Measurements from ENCODE around the gene LAMB1. TPM values are rescaled to one million over a fixed set of nuclear protein-coding genes. Genes with fewer than 3 reads are reported as not detected.

The LAMB1 gene
- total RNA-seq, 1 donor from 2014 or later = 104 TPM

DNA sequence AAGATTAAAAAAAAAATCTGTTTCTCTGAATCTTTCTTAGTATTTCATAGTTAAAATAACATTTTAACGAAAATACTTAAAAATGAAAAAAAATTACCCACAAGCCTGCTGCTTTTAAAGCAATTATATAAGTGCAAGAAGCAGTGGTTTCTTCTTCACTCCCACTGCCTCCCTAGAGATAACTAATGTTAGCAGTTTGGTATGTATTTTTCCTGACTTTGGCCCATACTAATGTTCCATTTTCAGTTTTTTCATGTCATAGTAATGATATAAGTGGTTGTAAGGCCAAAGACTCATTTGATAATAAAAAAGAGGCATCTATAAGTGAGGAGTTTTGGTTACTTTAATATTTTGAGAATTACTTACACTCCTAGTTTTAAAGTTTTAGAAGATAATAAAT, 24.3 kb upstream of the LAMB1 start:
- ATAC-seq = no peak
- Histone ChIP-seq H3K36me3 (no peaks in the 10 kb centered on the region), H3K4me1 (no peaks in the 10 kb centered on the region), H3K27ac (no peak overlapping the region), H3K27me3 (ENCODE audit: low read depth) (no peaks in the 10 kb centered on the region), H3K9me3 (no peaks in the 10 kb centered on the region), H3K4me3 (no peak overlapping the region)
- intact Hi-C loops (cut with DNase I) = no loop called here
- TF ChIP-seq, protein P1, sequence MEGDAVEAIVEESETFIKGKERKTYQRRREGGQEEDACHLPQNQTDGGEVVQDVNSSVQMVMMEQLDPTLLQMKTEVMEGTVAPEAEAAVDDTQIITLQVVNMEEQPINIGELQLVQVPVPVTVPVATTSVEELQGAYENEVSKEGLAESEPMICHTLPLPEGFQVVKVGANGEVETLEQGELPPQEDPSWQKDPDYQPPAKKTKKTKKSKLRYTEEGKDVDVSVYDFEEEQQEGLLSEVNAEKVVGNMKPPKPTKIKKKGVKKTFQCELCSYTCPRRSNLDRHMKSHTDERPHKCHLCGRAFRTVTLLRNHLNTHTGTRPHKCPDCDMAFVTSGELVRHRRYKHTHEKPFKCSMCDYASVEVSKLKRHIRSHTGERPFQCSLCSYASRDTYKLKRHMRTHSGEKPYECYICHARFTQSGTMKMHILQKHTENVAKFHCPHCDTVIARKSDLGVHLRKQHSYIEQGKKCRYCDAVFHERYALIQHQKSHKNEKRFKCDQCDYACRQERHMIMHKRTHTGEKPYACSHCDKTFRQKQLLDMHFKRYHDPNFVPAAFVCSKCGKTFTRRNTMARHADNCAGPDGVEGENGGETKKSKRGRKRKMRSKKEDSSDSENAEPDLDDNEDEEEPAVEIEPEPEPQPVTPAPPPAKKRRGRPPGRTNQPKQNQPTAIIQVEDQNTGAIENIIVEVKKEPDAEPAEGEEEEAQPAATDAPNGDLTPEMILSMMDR (IDR thresholded peaks at IDR 0.05) = no peak
- no peak for DNase-seq

DNA sequence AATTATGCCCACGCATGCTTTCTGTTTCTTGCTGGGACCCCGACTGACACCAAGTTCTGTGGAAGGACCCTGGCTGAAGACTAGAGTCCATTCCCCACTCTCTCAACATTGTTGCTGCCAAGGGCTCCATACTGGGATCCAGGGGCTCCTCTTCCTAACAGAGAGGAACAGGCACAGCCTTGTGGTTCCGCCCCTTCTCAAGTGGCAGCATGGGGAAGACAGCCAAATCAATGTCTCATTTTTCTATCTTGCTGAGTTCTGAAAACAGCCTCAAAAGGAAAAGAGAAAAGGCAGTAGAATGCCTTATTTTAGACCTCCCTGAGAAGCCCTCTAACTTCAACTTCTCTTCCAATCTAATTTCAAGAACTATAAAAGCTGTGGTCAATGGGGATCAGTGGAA, 23.7 kb upstream of the LAMB1 start:
- H3K9me3 ChIP-seq = no peaks in the 10 kb centered on the region
- H3K4me3 ChIP-seq = no peak overlapping the region
- intact Hi-C loops (cut with DNase I) = no loop called here
- H3K27ac ChIP-seq = no peak overlapping the region
- no peak for ATAC-seq
- no peaks in the 10 kb centered on the region for H3K27me3 ChIP-seq (ENCODE audit: low read depth)
- no peak for DNase-seq
- TF ChIP-seq, protein P1 (IDR thresholded peaks at IDR 0.05) = no peak
- H3K36me3 ChIP-seq = no peaks in the 10 kb centered on the region
- H3K4me1 ChIP-seq = no peaks in the 10 kb centered on the region

DNA sequence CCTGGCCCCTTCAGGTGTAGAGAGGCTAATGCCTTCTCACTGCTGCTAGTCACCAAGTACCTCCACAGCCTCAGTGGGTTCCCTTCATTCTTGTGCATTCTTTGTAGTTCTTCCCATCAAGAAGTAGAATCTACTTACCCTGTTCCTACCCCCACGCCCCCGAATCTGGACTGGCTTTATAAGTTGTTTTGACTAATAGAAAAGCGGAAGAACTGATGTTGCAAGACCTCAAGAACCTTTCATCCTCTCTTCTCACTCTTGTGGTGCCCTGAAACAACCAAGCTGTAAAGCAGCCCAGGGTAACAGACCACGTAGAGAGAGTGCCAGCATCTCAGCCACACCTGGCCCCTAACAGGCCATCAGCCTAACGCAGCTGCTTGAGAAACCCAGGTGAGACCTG, 23.2 kb upstream of the LAMB1 start:
- Histone ChIP-seq H3K27me3 (ENCODE audit: low read depth) (no peaks in the 10 kb centered on the region), H3K4me1 (no peaks in the 10 kb centered on the region), H3K36me3 (no peaks in the 10 kb centered on the region), H3K4me3 (no peak overlapping the region), H3K9me3 (no peaks in the 10 kb centered on the region), H3K27ac (no peak overlapping the region)
- intact Hi-C loops (cut with DNase I) = no loop called here
- no peak for DNase-seq
- ATAC-seq = no peak
- TF ChIP-seq, protein P1 (IDR thresholded peaks at IDR 0.05) = no peak

DNA sequence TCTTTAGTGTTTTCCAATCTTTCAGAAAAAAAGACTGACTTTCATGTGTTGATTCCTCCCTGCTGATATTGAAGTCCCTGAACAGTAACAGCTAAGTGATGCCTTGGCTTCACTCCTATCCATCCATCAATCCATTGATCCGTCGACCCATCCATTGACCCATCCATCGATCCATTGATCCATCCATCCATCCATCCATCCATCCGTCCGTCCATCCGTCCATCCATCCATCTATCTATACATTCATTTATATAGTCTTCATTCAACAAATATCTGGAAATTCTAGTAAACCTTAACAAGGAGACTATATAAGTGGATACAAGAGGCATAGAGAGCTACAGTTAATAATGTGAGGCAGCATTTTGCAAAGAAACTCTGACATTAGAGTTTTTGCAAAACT, 21.6 kb upstream of the LAMB1 start:
- DNase-seq (no peak), ATAC-seq (no peak)
- intact Hi-C loops (cut with DNase I) = no loop called here
- no peaks in the 10 kb centered on the region for H3K27me3 ChIP-seq (ENCODE audit: low read depth)
- no peak overlapping the region for H3K4me3 ChIP-seq
- no peaks in the 10 kb centered on the region for H3K9me3 ChIP-seq
- no peak overlapping the region for H3K27ac ChIP-seq
- TF ChIP-seq, protein P1 (IDR thresholded peaks at IDR 0.05) = no peak
- H3K4me1 ChIP-seq = no peaks in the 10 kb centered on the region
- no peaks in the 10 kb centered on the region for H3K36me3 ChIP-seq

DNA sequence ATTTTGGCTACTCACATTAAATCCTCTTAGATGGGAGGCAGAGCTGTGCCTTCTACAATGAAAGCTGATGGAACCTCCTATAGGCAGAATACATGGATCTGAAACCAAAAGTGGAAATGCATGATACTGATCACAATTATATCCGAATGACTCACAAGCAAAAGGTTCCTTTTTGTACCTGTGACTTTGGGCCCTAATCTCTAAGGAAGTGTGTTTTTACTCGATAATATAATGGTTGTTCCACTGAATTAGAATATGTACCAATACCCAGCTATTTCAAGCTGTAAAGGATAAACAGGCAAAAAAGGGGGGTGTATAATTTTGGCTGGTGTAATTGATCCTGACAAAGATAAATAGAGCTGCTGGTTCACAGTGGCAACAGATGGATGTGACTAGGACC, 17.6 kb upstream of the LAMB1 start:
- Histone ChIP-seq H3K4me1 (no peaks in the 10 kb centered on the region), H3K36me3 (no peaks in the 10 kb centered on the region), H3K27ac (no peak overlapping the region), H3K27me3 (ENCODE audit: low read depth) (no peaks in the 10 kb centered on the region), H3K9me3 (no peaks in the 10 kb centered on the region), H3K4me3 (no peak overlapping the region)
- ATAC-seq (peak in 1 of 2 donors; percentile 41), DNase-seq (no peak)
- intact Hi-C loops (cut with DNase I) = no loop called here
- TF ChIP-seq, protein P1 (IDR thresholded peaks at IDR 0.05) = no peak

DNA sequence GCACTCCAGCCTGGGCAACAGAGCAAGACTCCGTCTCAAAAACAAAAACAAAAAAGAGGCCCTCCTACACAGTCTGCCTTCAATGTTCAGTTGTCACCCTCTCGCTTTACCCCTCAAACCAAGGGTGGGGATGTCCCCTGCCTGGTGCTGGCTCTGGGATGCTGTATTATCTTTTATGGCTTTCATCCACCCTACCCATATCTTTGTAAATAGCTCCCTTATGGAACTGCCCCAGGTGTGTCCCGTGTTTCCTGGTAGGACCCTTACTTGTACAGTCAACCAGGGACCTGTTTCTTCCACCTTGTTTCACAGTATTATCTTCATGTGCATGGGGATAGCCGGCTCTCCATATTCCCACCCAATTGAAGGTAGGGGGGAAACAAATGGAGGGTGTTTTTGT, 15.7 kb upstream of the LAMB1 start:
- H3K27ac ChIP-seq = no peak overlapping the region
- H3K27me3 ChIP-seq (ENCODE audit: low read depth) = no peaks in the 10 kb centered on the region
- H3K4me3 ChIP-seq = no peak overlapping the region
- ATAC-seq = no peak
- no peaks in the 10 kb centered on the region for H3K4me1 ChIP-seq
- no peaks in the 10 kb centered on the region for H3K36me3 ChIP-seq
- DNase-seq = no peak
- intact Hi-C loops (cut with DNase I) = no loop called here
- no peaks in the 10 kb centered on the region for H3K9me3 ChIP-seq
- TF ChIP-seq, protein P1 (IDR thresholded peaks at IDR 0.05) = no peak

Data from lower lobe of right lung (tissue), 2 donors.